Stomach (tissue), 4 donors: Measurements from ENCODE around the gene CPXM2.

Source experiments
- CTCF ChIP-seq, 7 experiments: fragments of 450-650 bp in 4 of 7; fragments of 200-600 bp in 3 of 7; sonication (generic) in 3 of 7; IDR thresholded peaks; one replicate each; pipeline ENCODE4 v1.5.1; 2016 to 2019; ENCODE audit warnings: antibody characterized with exemption in 7 of 7, control low read depth in 2 of 7, mild to moderate bottlenecking in 1 of 7
- EP300 ChIP-seq: sonication (generic); formaldehyde crosslinking; IDR thresholded peaks from one replicate; pipeline ENCODE4 v1.6.1; 2017; ENCODE audit warnings: antibody characterized with exemption

GRCh38 chr10:123843835-123844234, 47.8 kb downstream of the CPXM2 start:
- TF ChIP-seq CTCF (IDR thresholded peaks at IDR 0.05), result no peak
- no peak for TF ChIP-seq EP300
